ENCODE measurements around the gene GNG2.

DNA sequence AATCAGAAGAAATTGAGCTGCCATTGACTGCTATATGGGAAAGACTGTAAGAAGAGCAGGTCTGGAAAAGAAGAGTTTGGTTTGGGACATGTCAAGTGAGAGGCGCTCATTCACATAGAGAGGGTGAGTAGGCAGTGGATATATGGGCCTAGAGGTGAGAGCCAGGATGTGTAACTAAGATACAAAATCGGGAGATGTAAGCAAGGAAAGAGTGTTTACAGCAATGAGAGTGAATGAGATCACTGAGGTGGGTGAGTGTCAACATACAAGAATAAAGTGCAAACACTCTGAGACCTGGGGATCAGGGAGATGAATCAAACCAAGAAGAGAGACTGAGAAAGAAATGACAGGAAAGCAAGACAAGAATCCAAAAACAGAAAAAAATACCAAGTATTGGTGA, 70.9 kb downstream of the GNG2 start:
- TF ChIP-seq CTCF (conservative IDR thresholded peaks at IDR 0.05; ENCODE audit: low read length) (no peak), EZH2phosphoT487 (IDR thresholded peaks at IDR 0.05; ENCODE audit: borderline replicate concordance, low read depth, low read length) (no peak)

All from OCI-LY7 (cell line).